ENCODE data around the gene SLC49A3. TPM values are rescaled to one million over a fixed set of nuclear protein-coding genes. Genes with fewer than 3 reads are reported as not detected.
A peak's percentile ranks its signal among the peaks of the same experiment; 100 is the strongest.

Gene SLC49A3
- total RNA-seq, 4 donors from 2014 or later, result 1.3 to 3.4 (median 2.2) TPM

DNA sequence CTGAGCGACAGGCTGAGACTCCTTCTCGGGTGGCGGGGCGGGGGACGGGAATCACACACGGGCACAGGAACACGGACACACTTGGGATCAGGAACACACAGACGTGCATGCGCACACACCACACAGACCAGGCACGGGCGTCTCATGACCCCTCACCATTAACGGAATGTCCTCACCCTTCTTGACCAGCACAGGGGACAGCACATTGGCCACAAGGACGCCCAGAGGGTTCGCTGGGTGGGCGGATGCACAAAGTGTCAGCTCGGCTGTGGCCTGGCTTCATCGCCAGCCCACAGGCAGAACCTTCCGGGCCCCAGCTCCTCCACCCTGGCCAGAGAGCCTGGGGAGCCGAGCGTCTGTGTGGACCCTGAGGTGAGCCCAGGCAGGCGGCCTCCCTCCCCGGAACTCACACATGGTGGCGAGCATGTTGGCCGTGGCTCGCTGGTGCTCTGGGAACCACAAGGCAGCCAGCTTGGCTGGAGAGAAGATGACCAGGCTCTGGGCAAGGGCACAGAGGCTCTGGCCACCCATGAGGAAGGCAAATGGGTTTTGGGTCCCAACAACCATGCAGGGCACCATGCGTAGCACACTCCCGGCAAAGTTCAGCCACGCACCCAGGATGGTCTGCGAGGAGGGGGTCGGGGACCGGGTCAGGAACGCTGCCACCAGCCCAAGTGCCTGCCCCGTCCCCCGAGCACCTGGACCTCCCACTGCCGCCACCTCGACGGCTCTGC, 3.1 kb downstream of the SLC49A3 start:
- in situ Hi-C loops (cut with MboI; ENCODE audit: low sequenced_read_pairs in 4 of 4) (no loop called here), intact Hi-C loops (cut with DNase I; ENCODE audit: low total_unique reads) (loop anchor here (5.0 to 10.0 kb wide), 2 partner anchors 246 to 489 kb away; partner anchors contain the start of genes GAK, SPON2 and TMEM175)
- no peak for DNase-seq
- no peak overlapping the region for H3K4me3 ChIP-seq
- H3K27me3 ChIP-seq, result peaks cover 0 to 4% (median 0%) of the 10 kb centered on the region in 3 donors
- TF ChIP-seq POLR2A (IDR thresholded peaks at IDR 0.05), result no peak
- TF ChIP-seq, protein P1, sequence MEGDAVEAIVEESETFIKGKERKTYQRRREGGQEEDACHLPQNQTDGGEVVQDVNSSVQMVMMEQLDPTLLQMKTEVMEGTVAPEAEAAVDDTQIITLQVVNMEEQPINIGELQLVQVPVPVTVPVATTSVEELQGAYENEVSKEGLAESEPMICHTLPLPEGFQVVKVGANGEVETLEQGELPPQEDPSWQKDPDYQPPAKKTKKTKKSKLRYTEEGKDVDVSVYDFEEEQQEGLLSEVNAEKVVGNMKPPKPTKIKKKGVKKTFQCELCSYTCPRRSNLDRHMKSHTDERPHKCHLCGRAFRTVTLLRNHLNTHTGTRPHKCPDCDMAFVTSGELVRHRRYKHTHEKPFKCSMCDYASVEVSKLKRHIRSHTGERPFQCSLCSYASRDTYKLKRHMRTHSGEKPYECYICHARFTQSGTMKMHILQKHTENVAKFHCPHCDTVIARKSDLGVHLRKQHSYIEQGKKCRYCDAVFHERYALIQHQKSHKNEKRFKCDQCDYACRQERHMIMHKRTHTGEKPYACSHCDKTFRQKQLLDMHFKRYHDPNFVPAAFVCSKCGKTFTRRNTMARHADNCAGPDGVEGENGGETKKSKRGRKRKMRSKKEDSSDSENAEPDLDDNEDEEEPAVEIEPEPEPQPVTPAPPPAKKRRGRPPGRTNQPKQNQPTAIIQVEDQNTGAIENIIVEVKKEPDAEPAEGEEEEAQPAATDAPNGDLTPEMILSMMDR (IDR thresholded peaks at IDR 0.05 in 4 of 5, conservative IDR thresholded peaks at IDR 0.05 in 1 of 5), result no peak
- H3K9me3 ChIP-seq, result no peaks in the 10 kb centered on the region
- ATAC-seq, result no peak
- peaks cover 18 to 29% of the 10 kb centered on the region in 2 donors for H3K4me1 ChIP-seq
- H3K27ac ChIP-seq, result peak overlapping the region in 1 of 4 donors; percentile 93
- H3K36me3 ChIP-seq, result no peaks in the 10 kb centered on the region

DNA sequence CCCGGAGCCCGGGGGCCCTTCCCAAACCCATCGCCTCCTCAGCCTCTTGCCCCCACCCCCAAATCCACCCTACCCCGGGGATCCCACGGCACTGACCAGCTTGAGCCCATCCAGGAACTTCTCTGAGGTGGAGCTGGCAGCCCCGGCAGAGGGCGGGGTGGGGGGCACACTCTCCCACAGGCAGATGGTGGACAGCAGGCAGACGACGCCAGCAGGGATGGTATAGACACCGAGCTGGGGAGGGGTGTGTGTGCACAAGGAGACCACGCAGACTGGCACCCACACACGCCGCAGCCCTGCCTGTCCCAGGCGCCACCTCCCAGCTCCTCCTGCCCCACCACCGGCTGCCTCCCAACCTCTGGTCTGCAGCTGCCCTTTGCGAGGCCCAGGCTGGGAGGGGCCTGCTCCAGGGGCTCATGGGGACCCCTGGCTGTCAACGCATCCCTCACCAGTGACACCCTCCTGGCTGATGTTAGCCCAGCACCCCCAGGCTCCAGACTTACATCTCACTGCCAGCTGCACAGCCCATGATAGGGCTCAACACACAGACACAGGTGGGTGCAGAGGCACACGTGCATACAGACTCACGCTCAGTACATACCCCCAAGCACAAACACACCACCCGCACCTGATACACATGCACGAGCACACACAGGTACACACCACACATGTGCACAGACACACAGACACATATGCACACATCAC, 4.2 kb downstream of the SLC49A3 start:
- no peak for DNase-seq
- H3K36me3 ChIP-seq, result no peaks in the 10 kb centered on the region
- ATAC-seq, result no peak
- no peak overlapping the region for H3K27ac ChIP-seq
- in situ Hi-C loops (cut with MboI; ENCODE audit: low sequenced_read_pairs in 4 of 4) (no loop called here), intact Hi-C loops (cut with DNase I; ENCODE audit: low total_unique reads) (loop anchor here (5.0 to 10.0 kb wide), 2 partner anchors 248 to 490 kb away; partner anchors contain the start of genes GAK, SPON2 and TMEM175)
- peaks cover 22 to 34% of the 10 kb centered on the region in 2 donors for H3K4me1 ChIP-seq
- peaks cover 0 to 14% (median 6%) of the 10 kb centered on the region in 3 donors for H3K27me3 ChIP-seq
- no peak overlapping the region for H3K4me3 ChIP-seq
- H3K9me3 ChIP-seq, result no peaks in the 10 kb centered on the region
- no peak for TF ChIP-seq POLR2A (IDR thresholded peaks at IDR 0.05)
- TF ChIP-seq, protein P1 (IDR thresholded peaks at IDR 0.05 in 4 of 5, conservative IDR thresholded peaks at IDR 0.05 in 1 of 5), result no peak

DNA sequence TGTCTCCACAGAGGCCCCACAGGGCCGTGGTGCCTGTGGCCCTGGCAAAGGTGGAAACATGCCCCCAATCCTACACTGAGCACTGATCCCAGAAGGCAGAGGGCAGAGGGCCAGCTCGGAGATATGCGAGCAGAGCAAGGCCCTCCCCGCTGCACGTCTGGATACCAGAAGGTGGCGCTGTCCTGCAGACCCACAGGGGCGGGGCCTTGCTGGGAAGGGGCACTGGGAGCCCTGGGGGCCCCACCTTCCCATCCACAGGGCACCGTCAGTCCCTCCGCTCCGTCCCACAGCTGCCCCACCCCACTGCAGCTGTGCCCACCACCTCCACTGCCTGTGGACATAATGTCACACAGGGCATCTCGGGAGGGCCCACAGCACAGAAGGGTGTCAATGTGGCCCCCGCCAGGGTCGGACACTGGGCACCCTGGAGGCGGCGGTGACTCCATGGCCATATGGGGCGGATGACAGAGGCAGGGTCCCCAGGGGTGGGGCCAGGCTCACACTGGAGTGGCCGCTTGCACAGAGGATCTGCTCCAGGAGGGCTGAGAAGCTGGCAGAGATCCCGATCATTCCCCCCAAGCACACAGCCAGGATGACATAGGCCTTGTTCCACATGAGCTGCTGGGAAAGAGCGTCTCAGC, 4.8 kb downstream of the SLC49A3 start:
- peaks cover 0 to 19% (median 6%) of the 10 kb centered on the region in 3 donors for H3K27me3 ChIP-seq
- peak in 1 of 2 donors; percentile 64 for DNase-seq
- H3K4me1 ChIP-seq, result peaks cover 17 to 30% of the 10 kb centered on the region in 2 donors
- TF ChIP-seq, protein P1 (IDR thresholded peaks at IDR 0.05 in 4 of 5, conservative IDR thresholded peaks at IDR 0.05 in 1 of 5), result peak; percentile 46 to 71 (median 62)
- no peak for TF ChIP-seq POLR2A (IDR thresholded peaks at IDR 0.05)
- H3K4me3 ChIP-seq, result no peak overlapping the region
- peak in 1 of 2 donors; percentile 14 for ATAC-seq
- in situ Hi-C loops (cut with MboI; ENCODE audit: low sequenced_read_pairs in 4 of 4) (no loop called here), intact Hi-C loops (cut with DNase I; ENCODE audit: low total_unique reads) (loop anchor here (10.0 kb wide), 1 partner anchor 491 kb away; the partner anchor contains the start of gene SPON2)
- H3K36me3 ChIP-seq, result no peaks in the 10 kb centered on the region
- no peak overlapping the region for H3K27ac ChIP-seq
- no peaks in the 10 kb centered on the region for H3K9me3 ChIP-seq

DNA sequence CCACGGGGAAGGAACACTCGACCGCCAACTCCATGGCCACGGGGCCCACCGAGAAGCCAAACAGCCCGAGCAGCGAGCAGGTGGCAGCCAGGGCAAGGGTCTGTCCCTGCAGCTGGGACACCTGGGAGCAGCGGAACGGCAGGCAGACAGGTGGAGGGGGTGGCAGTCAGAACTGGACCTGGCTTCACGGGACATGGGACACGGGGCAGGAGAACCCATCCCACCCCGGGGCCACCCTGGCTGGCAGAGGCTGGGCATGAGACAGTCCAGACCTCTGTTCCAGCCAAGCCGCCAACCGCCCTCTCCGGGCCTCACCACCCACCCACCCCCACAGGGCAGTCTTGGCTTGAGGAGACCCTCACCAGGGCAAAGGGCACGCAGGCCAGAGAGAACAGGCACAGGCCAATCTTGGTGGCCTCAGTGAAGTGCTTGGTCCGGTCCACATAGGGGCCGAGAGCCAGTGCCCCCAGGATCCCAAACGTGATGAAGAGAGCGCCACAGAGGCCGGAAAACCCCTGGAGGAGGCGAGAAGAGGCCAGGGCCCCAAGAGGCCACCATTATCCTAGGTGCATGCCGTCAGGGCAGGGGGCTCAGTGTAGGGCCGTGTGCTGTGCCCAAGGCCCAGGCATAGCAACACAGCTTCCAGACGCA, 5.6 kb downstream of the SLC49A3 start:
- H3K27me3 ChIP-seq, result peaks cover 0 to 21% (median 6%) of the 10 kb centered on the region in 3 donors
- H3K27ac ChIP-seq, result no peak overlapping the region
- no peaks in the 10 kb centered on the region for H3K9me3 ChIP-seq
- no peak for DNase-seq
- intact Hi-C loops (cut with DNase I; ENCODE audit: low total_unique reads) (loop anchor here (10.0 kb wide), 1 partner anchor 491 kb away; the partner anchor contains the start of gene SPON2), in situ Hi-C loops (cut with MboI; ENCODE audit: low sequenced_read_pairs in 4 of 4) (no loop called here)
- no peak for TF ChIP-seq POLR2A (IDR thresholded peaks at IDR 0.05)
- TF ChIP-seq, protein P1 (IDR thresholded peaks at IDR 0.05 in 4 of 5, conservative IDR thresholded peaks at IDR 0.05 in 1 of 5), result no peak
- no peak for ATAC-seq
- H3K36me3 ChIP-seq, result no peaks in the 10 kb centered on the region
- no peak overlapping the region for H3K4me3 ChIP-seq
- H3K4me1 ChIP-seq, result peaks cover 17 to 33% of the 10 kb centered on the region in 2 donors

Measured in gastrocnemius medialis (tissue), 4 donors.